DMS114 treated with DMSO at 0.1 percent for 48 hours (cell line): ENCODE data around the gene TTLL5.
A peak's percentile ranks its signal among the peaks of the same experiment; 100 is the strongest.

ENCODE experiments used
- DNase-seq: peaks from one replicate; lab custom pipeline; 2025; ENCODE audit not compliant: unreplicated experiment; lab: John Stamatoyannopoulos, UW

TTLL5 gene

GRCh38 chr14:75700295-75700694 is 39.2 kb downstream of the TTLL5 start:
- no peak for DNase-seq

- no peak for DNase-seq
These were observed 41.1 kb downstream of the TTLL5 start for GRCh38 chr14:75702122-75702521.

GRCh38 chr14:75702616-75703261 is 41.7 kb downstream of the TTLL5 start:
- no peak for DNase-seq

GRCh38 chr14:75703467-75703866 is 42.4 kb downstream of the TTLL5 start:
- no peak for DNase-seq

GRCh38 chr14:75705014-75705413 is 44.0 kb downstream of the TTLL5 start:
- no peak for DNase-seq

GRCh38 chr14:75709207-75709812 is 48.3 kb downstream of the TTLL5 start:
- DNase-seq: peak; percentile 58

- peak; percentile 3 for DNase-seq
These were observed 50.2 kb downstream of the TTLL5 start for GRCh38 chr14:75711105-75711795.

- DNase-seq: no peak
These were observed 50.8 kb downstream of the TTLL5 start for GRCh38 chr14:75711796-75712211.

GRCh38 chr14:75714991-75715390 is 53.9 kb downstream of the TTLL5 start:
- no peak for DNase-seq

- no peak for DNase-seq
These were observed 55.1 kb downstream of the TTLL5 start for GRCh38 chr14:75715926-75716780.

- no peak for DNase-seq
These were observed 56.7 kb downstream of the TTLL5 start for GRCh38 chr14:75717729-75718128.

GRCh38 chr14:75718199-75718598 is 57.2 kb downstream of the TTLL5 start:
- DNase-seq: no peak

- no peak for DNase-seq
These were observed 59.1 kb downstream of the TTLL5 start for GRCh38 chr14:75720116-75720515.

- DNase-seq: no peak
These were observed 59.9 kb downstream of the TTLL5 start for GRCh38 chr14:75720842-75721498.

- DNase-seq: no peak
These were observed 62.7 kb downstream of the TTLL5 start for GRCh38 chr14:75723716-75724115.

GRCh38 chr14:75724414-75725204 is 63.6 kb downstream of the TTLL5 start:
- no peak for DNase-seq

GRCh38 chr14:75725481-75725880 is 64.4 kb downstream of the TTLL5 start:
- DNase-seq: no peak

- no peak for DNase-seq
These were observed 65.3 kb downstream of the TTLL5 start for GRCh38 chr14:75726321-75726720.

- no peak for DNase-seq
These were observed 66.1 kb downstream of the TTLL5 start for GRCh38 chr14:75727124-75727523.

GRCh38 chr14:75732888-75733287 is 71.8 kb downstream of the TTLL5 start:
- no peak for DNase-seq
